ENCODE data around the gene NINL.

Gene NINL

GRCh38 chr20:25453035-25453810 is 132.1 kb downstream of the NINL start:
- H3K4me3 ChIP-seq = no peak overlapping the region
- DNase-seq (ENCODE audit: low spot score) = peak; percentile 41
- no peak for TF ChIP-seq CTCF (IDR thresholded peaks at IDR 0.05)
- no peak overlapping the region for H3K27ac ChIP-seq

GRCh38 chr20:25452333-25452732 is 133.0 kb downstream of the NINL start:
- TF ChIP-seq CTCF (IDR thresholded peaks at IDR 0.05) = no peak
- no peak overlapping the region for H3K4me3 ChIP-seq
- H3K27ac ChIP-seq = no peak overlapping the region
- peak; percentile 55 for DNase-seq (ENCODE audit: low spot score)

- DNase-seq (ENCODE audit: low spot score) = no peak
- H3K27ac ChIP-seq = no peak overlapping the region
- no peak for TF ChIP-seq CTCF (IDR thresholded peaks at IDR 0.05)
- H3K4me3 ChIP-seq = no peak overlapping the region
Measured at GRCh38 chr20:25447671-25448070, 137.7 kb downstream of the NINL start.

- no peak overlapping the region for H3K27ac ChIP-seq
- DNase-seq (ENCODE audit: low spot score) = no peak
- no peak overlapping the region for H3K4me3 ChIP-seq
- TF ChIP-seq CTCF (IDR thresholded peaks at IDR 0.05) = no peak
Measured at GRCh38 chr20:25444556-25444955, 140.8 kb downstream of the NINL start.

GRCh38 chr20:25439328-25439727 is 146.0 kb downstream of the NINL start:
- no peak overlapping the region for H3K4me3 ChIP-seq
- H3K27ac ChIP-seq = no peak overlapping the region
- no peak for DNase-seq (ENCODE audit: low spot score)
- TF ChIP-seq CTCF (IDR thresholded peaks at IDR 0.05) = no peak

GRCh38 chr20:25437153-25437581 is 148.2 kb downstream of the NINL start:
- no peak overlapping the region for H3K27ac ChIP-seq
- TF ChIP-seq CTCF (IDR thresholded peaks at IDR 0.05) = no peak
- H3K4me3 ChIP-seq = no peak overlapping the region
- no peak for DNase-seq (ENCODE audit: low spot score)

GRCh38 chr20:25424536-25424935 is 160.8 kb downstream of the NINL start:
- H3K4me3 ChIP-seq = no peak overlapping the region
- no peak for TF ChIP-seq CTCF (IDR thresholded peaks at IDR 0.05)
- no peak overlapping the region for H3K27ac ChIP-seq
- no peak for DNase-seq (ENCODE audit: low spot score)

All from coronary artery (tissue), 2 donors.